Stomach (tissue), 9 donors: ENCODE results near the gene XG. TPM values are rescaled to one million over a fixed set of nuclear protein-coding genes. Genes with fewer than 3 reads are reported as not detected.

Source experiments
- DNase-seq, 2 donors: peaks; one replicate each; pipeline versions ENCODE4 v3.0.0 to v3.0.0-alpha.2; 2013 to 2019
- H3K27ac ChIP-seq, 5 donors: fragments of 200-600 bp in 4 of 5; sonication (generic) in 4 of 5; one replicate each; pipeline ENCODE4 v1.5.1; 2013 to 2019; ENCODE audit warnings: mild to moderate bottlenecking in 1 of 5, moderate library complexity in 1 of 5
- H3K27me3 ChIP-seq, 3 donors: fragments of 200-600 bp; sonication (generic); one replicate each; pipeline ENCODE4 v1.5.1; 2017 to 2019; ENCODE audit warnings: mixed run types in 1 of 3
- H3K36me3 ChIP-seq, 4 donors: fragments of 200-600 bp; sonication (generic); 1 replicate in 3 of 4; 2 replicates in 1 of 4; pipeline ENCODE4 v1.5.1; 2016 to 2019
- H3K4me1 ChIP-seq, 4 donors: fragments of 200-600 bp; sonication (generic); one replicate each; pipeline ENCODE4 v1.5.1; 2016 to 2019
- H3K4me3 ChIP-seq, 4 donors: fragments of 200-600 bp; sonication (generic) in 3 of 4; one replicate each; pipeline ENCODE4 v1.5.1; 2016 to 2019; ENCODE audit warnings: mild to moderate bottlenecking in 1 of 4
- H3K9me3 ChIP-seq, 4 donors: fragments of 200-600 bp; sonication (generic); one replicate each; pipeline ENCODE4 v1.5.1; 2016 to 2019
- EP300 ChIP-seq: sonication (generic); formaldehyde crosslinking; IDR thresholded peaks from one replicate; pipeline ENCODE4 v1.6.1; 2017; ENCODE audit warnings: antibody characterized with exemption
- POLR2A ChIP-seq, 4 donors: fragments of 450-650 bp; IDR thresholded peaks; one replicate each; pipeline ENCODE4 v1.6.1; 2016; ENCODE audit warnings: antibody characterized with exemption in 4 of 4, control low read depth in 2 of 4, mild to moderate bottlenecking in 1 of 4, moderate library complexity in 1 of 4
- POLR2AphosphoS5 ChIP-seq, 3 donors: sonication (generic); formaldehyde crosslinking; IDR thresholded peaks; one replicate each; pipeline ENCODE4 v1.6.1; 2016; ENCODE audit warnings: antibody characterized with exemption in 3 of 3
- WGBS, 5 donors: extraction: QIAGEN DNeasy Blood & Tissue Kit in 3 of 5; methylation state at CpG; one replicate each; pipeline versions ENCODE4 v1.1.5 to v1.1.7; 2013 to 2018; 5-methylcytosine and 5-hydroxymethylcytosine counted together
- intact Hi-C: fragments of 100-400 bp; cut with DNase I; formaldehyde crosslinking; loops from one replicate; pipeline ENCODE4 v1.15.1; 2023; ENCODE audit warnings: low total_unique reads
- polyA plus RNA-seq, 3 donors: library from polyadenylated mRNA; stranded (reverse); fragments of 200-250 nt; gene quantifications; one replicate each; pipeline ENCODE4 v1.2.3, GENCODE V29; 2013
- total RNA-seq, 5 donors: library from RNA; depleted of rRNA; stranded (reverse); fragments of >200 nt; gene quantifications; one replicate each; pipeline versions ENCODE4 v1.1.0 to v1.2.3, GENCODE V29; 2014 to 2016
- TF ChIP-seq, protein P1 (sequence below), 7 experiments: fragments of 450-650 bp in 4 of 7; fragments of 200-600 bp in 3 of 7; sonication (generic) in 3 of 7; IDR thresholded peaks; one replicate each; pipeline ENCODE4 v1.5.1; 2016 to 2019; ENCODE audit warnings: antibody characterized with exemption in 7 of 7, control low read depth in 2 of 7, mild to moderate bottlenecking in 1 of 7
- donor health status: healthy with polysubstance abuse.
- donor health status: Bipolar disorder and iron deficiency.
- donor health status: healthy.

Gene XG
- total and polyA plus RNA-seq, 8 donors, result 0.70 TPM; not detected in 7

DNA sequence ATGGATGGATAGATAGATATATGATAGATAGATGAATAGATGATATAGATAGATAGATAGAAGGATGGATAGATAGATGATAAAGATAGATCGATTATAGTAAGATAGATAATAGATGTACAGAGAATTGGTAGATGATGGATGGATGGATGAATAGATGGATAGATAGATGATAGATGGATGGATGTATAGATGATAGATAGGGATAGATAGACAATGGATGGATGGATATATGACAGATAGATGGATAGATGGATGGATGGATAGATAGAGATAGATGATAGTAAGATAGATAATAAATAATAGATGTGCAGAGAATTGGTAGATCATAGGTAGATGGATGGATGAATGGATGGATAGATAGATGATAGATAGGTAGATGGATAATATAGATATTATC is 89.1 kb downstream of the XG start:
- WGBS, 5 donors, result 89 to 96% (median 95%) methylated on average over 1 of the region's 1 CpG
- TF ChIP-seq POLR2AphosphoS5 (IDR thresholded peaks at IDR 0.05) (no peak), EP300 (no peak)
- Histone ChIP-seq H3K27me3 (no peaks in the 10 kb centered on the region), H3K9me3 (peaks cover 0 to 19% (median 4%) of the 10 kb centered on the region in 4 donors), H3K4me1 (no peaks in the 10 kb centered on the region), H3K27ac (no peak overlapping the region), H3K36me3 (peaks cover 0 to 9% (median 0%) of the 10 kb centered on the region in 4 donors), H3K4me3 (no peak overlapping the region)
- DNase-seq, result no peak
- intact Hi-C loops, result no loop called here

DNA sequence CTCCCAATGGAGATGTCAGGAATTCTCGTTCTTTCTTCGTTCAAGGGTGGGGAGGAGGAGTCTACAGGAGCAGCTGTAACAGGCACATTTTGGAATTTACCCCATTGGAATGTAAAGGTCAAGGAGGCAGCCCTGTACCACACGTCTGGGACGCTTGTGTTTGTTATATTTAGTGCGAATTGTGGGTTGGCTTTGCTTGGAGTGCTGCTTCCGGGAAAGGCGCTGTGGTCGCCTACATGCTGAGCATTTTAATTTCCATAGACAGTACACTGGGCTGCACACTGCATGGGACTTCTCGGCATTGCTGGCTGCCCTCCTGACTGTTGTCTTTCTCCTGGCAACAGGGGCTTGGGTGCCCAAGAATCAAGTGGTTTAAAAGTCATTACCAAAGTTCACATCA is 89.7 kb downstream of the XG start:
- H3K9me3 ChIP-seq, result peaks cover 0 to 18% (median 4%) of the 10 kb centered on the region in 4 donors
- no peaks in the 10 kb centered on the region for H3K4me1 ChIP-seq
- 62 to 83% (median 76%) methylated on average over 6 to 9 of the region's 9 CpGs for whole genome bisulfite sequencing, 5 donors
- no peaks in the 10 kb centered on the region for H3K27me3 ChIP-seq
- no peak overlapping the region for H3K4me3 ChIP-seq
- peaks cover 0 to 9% (median 0%) of the 10 kb centered on the region in 4 donors for H3K36me3 ChIP-seq
- no peak for TF ChIP-seq POLR2A (IDR thresholded peaks at IDR 0.05)
- TF ChIP-seq POLR2AphosphoS5 (IDR thresholded peaks at IDR 0.05), result no peak
- TF ChIP-seq EP300, result no peak
- TF ChIP-seq, protein P1, sequence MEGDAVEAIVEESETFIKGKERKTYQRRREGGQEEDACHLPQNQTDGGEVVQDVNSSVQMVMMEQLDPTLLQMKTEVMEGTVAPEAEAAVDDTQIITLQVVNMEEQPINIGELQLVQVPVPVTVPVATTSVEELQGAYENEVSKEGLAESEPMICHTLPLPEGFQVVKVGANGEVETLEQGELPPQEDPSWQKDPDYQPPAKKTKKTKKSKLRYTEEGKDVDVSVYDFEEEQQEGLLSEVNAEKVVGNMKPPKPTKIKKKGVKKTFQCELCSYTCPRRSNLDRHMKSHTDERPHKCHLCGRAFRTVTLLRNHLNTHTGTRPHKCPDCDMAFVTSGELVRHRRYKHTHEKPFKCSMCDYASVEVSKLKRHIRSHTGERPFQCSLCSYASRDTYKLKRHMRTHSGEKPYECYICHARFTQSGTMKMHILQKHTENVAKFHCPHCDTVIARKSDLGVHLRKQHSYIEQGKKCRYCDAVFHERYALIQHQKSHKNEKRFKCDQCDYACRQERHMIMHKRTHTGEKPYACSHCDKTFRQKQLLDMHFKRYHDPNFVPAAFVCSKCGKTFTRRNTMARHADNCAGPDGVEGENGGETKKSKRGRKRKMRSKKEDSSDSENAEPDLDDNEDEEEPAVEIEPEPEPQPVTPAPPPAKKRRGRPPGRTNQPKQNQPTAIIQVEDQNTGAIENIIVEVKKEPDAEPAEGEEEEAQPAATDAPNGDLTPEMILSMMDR (IDR thresholded peaks at IDR 0.05), result no peak
- DNase-seq, result no peak
- intact Hi-C loops, result no loop called here
- no peak overlapping the region for H3K27ac ChIP-seq

DNA sequence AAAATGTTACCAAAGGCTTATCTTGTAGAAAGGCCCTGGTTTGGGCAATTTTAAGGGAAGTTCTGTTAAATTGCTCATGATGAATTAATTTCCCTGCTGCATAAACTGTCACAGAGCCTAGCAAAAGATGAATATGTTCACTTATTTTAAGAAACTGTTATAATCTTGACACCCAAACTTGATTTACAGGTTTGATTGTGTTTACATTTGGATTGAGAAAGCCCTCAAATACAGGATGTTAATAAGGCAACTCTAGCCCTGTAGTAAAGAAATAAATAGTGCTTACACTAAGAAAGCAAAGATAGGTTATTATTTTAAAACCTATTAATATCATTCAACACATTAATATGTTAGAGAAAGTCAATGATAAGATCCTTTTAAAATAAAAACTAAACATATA is 95.2 kb downstream of the XG start:
- no peak overlapping the region for H3K4me3 ChIP-seq
- no peak for DNase-seq

DNA sequence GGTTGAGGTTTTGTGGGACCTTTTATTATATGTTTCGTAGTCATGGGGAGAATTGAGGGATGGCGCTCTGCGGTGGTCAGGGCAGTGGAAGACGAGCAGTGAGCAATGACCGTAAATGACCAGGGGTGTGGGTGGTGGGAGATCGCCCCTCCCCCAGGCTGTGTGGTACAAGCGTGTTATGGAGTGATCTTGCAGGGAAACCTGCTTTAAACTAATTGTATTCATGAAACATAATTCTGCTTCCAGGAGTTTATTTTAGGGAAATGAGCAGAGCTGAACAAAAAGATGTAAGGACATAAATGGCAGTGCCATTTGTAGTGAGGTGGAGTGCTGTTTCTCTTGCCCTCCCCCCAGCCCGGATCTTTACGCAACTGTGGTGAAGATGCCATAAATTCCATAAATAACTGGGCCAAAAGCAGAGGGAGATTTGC is 97.0 kb downstream of the XG start:
- no peaks in the 10 kb centered on the region for H3K4me1 ChIP-seq
- intact Hi-C loops, result no loop called here
- DNase-seq, result no peak
- TF ChIP-seq POLR2AphosphoS5 (IDR thresholded peaks at IDR 0.05), result no peak
- TF ChIP-seq, protein P1 (IDR thresholded peaks at IDR 0.05), result no peak
- no peak for TF ChIP-seq POLR2A (IDR thresholded peaks at IDR 0.05)
- no peak for TF ChIP-seq EP300
- H3K27me3 ChIP-seq, result no peaks in the 10 kb centered on the region
- WGBS, 5 donors, result 66 to 85% (median 83%) methylated on average over 7 to 9 of the region's 9 CpGs
- H3K4me3 ChIP-seq, result no peak overlapping the region
- H3K9me3 ChIP-seq, result no peaks in the 10 kb centered on the region
- no peak overlapping the region for H3K27ac ChIP-seq
- no peaks in the 10 kb centered on the region for H3K36me3 ChIP-seq

More for the DNA sequence above, 95.2 kb downstream of the XG start:
- TF ChIP-seq, protein P1 (IDR thresholded peaks at IDR 0.05), result no peak
- TF ChIP-seq EP300, result no peak
- TF ChIP-seq POLR2A (IDR thresholded peaks at IDR 0.05), result no peak
- TF ChIP-seq POLR2AphosphoS5 (IDR thresholded peaks at IDR 0.05), result no peak
- Histone ChIP-seq H3K4me1 (no peaks in the 10 kb centered on the region), H3K27me3 (no peaks in the 10 kb centered on the region), H3K27ac (no peak overlapping the region), H3K36me3 (peaks cover 0 to 9% (median 0%) of the 10 kb centered on the region in 4 donors), H3K9me3 (no peaks in the 10 kb centered on the region)
- intact Hi-C loops, result no loop called here

DNA sequence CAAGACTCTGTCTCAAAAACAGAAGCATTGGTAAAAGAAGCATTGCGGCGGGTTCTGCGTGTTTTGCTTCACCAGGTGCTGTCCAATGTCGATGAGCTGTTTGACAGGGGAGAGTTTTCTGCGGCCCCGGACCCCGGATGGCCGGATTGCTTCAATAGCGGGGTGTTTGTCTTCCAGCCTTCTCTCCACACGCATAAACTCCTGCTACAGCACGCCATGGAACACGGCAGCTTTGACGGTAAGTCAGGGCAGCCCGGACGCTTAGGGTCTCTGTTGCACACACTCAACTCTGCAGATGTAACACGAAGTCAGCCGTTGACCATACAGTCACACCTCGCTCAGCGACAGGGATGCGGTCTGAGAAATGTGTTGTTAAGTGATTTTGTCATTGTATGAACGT is 103.1 kb downstream of the XG start:
- Histone ChIP-seq H3K36me3 (peaks cover 0 to 20% (median 5%) of the 10 kb centered on the region in 4 donors), H3K27ac (no peak overlapping the region), H3K4me3 (no peak overlapping the region), H3K4me1 (no peaks in the 10 kb centered on the region), H3K9me3 (no peaks in the 10 kb centered on the region), H3K27me3 (no peaks in the 10 kb centered on the region)
- DNase-seq, result no peak
- TF ChIP-seq POLR2A (IDR thresholded peaks at IDR 0.05) (no peak), POLR2AphosphoS5 (IDR thresholded peaks at IDR 0.05) (no peak), EP300 (no peak)
- TF ChIP-seq, protein P1 (IDR thresholded peaks at IDR 0.05), result no peak
- intact Hi-C loops, result no loop called here
- 91 to 98% (median 95%) methylated on average over 20 to 21 of the region's 21 CpGs for WGBS, 5 donors
